Measurements from ENCODE around the gene B3GAT2. TPM values are rescaled to one million over a fixed set of nuclear protein-coding genes. Genes with fewer than 3 reads are reported as not detected.
"Not testable (repeated sequence)": the region's sequence is repeated elsewhere in the genome, so short reads cannot be mapped to it uniquely, and the experiment has no call there.

Gene B3GAT2
- total RNA-seq, 2 donors from 2014 or later = not detected

DNA sequence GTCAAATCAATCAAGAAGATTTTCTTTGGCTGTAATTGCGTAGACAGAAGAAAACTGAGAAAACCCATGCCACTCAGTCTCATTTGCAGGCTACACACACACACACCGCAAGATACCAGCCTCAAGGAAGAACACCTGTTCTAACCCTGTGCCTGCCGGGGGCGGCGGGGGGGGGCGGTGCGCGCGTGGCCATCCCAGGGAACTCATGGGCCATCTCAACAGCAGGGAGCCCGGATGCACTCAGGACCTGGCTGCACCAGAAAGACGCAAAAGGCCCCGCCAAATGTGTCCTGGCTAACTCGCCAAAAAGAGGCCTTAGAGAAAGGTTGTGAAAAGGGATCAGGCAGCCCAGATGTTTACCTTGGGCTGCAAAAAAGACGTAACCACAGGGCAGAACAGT lies 2.1 kb downstream of the B3GAT2 start:
- H3K9me3 ChIP-seq = no peaks in the 10 kb centered on the region
- TF ChIP-seq, protein P1, sequence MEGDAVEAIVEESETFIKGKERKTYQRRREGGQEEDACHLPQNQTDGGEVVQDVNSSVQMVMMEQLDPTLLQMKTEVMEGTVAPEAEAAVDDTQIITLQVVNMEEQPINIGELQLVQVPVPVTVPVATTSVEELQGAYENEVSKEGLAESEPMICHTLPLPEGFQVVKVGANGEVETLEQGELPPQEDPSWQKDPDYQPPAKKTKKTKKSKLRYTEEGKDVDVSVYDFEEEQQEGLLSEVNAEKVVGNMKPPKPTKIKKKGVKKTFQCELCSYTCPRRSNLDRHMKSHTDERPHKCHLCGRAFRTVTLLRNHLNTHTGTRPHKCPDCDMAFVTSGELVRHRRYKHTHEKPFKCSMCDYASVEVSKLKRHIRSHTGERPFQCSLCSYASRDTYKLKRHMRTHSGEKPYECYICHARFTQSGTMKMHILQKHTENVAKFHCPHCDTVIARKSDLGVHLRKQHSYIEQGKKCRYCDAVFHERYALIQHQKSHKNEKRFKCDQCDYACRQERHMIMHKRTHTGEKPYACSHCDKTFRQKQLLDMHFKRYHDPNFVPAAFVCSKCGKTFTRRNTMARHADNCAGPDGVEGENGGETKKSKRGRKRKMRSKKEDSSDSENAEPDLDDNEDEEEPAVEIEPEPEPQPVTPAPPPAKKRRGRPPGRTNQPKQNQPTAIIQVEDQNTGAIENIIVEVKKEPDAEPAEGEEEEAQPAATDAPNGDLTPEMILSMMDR (IDR thresholded peaks at IDR 0.05) = no peak
- TF ChIP-seq POLR2A (IDR thresholded peaks at IDR 0.05) = no peak
- ATAC-seq (no peak), DNase-seq (no peak)
- peaks cover 20% of the 10 kb centered on the region for H3K4me1 ChIP-seq
- no peaks in the 10 kb centered on the region for H3K27me3 ChIP-seq
- no peak overlapping the region for H3K4me3 ChIP-seq
- H3K36me3 ChIP-seq (replicated peaks in 1 of 2; ENCODE audit: insufficient read depth in 1 of 2, low read depth in 2 of 2) = no peaks in the 10 kb centered on the region
- intact Hi-C loops (cut with DNase I) = no loop called here
- 17 to 43% methylated on average over 10 to 14 of the region's 14 CpGs for WGBS, 2 donors
- H3K27ac ChIP-seq = no peak overlapping the region

DNA sequence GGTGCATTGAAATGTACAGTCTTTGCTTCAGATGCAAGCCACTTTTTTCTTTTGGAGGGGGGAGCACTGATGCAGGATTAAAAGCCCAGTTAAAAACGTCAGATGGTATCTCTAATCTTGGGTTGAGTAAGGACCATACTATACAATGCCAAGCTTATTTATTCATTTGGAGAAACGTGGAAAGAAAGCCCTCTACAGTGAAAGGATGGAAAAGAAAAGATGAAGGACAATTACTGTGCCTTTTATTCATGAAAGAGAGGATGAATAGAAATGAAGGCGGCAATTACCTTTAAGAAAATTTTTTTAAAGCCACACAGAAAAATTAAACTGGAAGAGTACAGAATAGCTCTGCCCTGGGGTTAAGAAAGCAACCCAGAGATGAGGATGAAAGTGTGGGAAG lies 2.7 kb downstream of the B3GAT2 start:
- 48 to 50% methylated on average over 3 of the region's 3 CpGs for WGBS, 2 donors
- no peaks in the 10 kb centered on the region for H3K36me3 ChIP-seq (replicated peaks in 1 of 2; ENCODE audit: insufficient read depth in 1 of 2, low read depth in 2 of 2)
- ATAC-seq (no peak), DNase-seq (no peak)
- no peak overlapping the region for H3K4me3 ChIP-seq
- TF ChIP-seq POLR2A (IDR thresholded peaks at IDR 0.05) = no peak
- TF ChIP-seq, protein P1 (IDR thresholded peaks at IDR 0.05) = no peak
- H3K9me3 ChIP-seq = no peaks in the 10 kb centered on the region
- intact Hi-C loops (cut with DNase I) = no loop called here
- H3K27ac ChIP-seq = no peak overlapping the region
- peaks cover 20% of the 10 kb centered on the region for H3K4me1 ChIP-seq
- H3K27me3 ChIP-seq = no peaks in the 10 kb centered on the region

DNA sequence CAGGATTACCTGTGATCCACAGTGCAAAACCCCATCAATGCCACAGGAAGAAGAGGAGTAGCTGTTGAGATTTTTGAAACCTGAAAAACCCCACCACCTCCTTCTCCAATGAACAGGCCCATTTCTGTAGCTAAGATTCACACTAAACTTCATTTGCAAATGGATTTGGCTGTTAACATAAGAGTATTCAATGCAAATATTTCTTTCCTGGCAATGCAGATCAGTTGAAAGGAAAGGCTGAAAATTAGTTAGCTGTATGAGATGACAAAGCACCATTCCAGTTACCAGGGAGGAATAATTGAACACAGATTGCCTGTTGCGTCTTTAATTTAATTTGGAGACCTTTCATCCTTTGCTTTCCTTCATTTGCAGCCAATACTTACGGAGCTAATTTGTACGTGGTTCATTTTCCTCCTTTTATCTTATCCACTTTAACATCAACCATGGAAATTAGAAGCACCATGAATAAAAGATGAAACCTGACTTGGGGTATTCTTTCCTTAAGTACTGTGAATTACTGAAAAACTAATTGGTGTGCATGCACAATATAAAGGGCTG lies 4.2 kb downstream of the B3GAT2 start:
- Histone ChIP-seq H3K9me3 (no peaks in the 10 kb centered on the region), H3K4me1 (peaks cover 20% of the 10 kb centered on the region), H3K4me3 (no peak overlapping the region), H3K27ac (no peak overlapping the region), H3K36me3 (replicated peaks in 1 of 2; ENCODE audit: insufficient read depth in 1 of 2, low read depth in 2 of 2) (no peaks in the 10 kb centered on the region), H3K27me3 (no peaks in the 10 kb centered on the region)
- no peak for DNase-seq
- 57 to 74% methylated on average over 3 of the region's 3 CpGs for WGBS, 2 donors
- intact Hi-C loops (cut with DNase I) = no loop called here
- no peak for ATAC-seq
- no peak for TF ChIP-seq POLR2A (IDR thresholded peaks at IDR 0.05)
- TF ChIP-seq, protein P1 (IDR thresholded peaks at IDR 0.05) = no peak

DNA sequence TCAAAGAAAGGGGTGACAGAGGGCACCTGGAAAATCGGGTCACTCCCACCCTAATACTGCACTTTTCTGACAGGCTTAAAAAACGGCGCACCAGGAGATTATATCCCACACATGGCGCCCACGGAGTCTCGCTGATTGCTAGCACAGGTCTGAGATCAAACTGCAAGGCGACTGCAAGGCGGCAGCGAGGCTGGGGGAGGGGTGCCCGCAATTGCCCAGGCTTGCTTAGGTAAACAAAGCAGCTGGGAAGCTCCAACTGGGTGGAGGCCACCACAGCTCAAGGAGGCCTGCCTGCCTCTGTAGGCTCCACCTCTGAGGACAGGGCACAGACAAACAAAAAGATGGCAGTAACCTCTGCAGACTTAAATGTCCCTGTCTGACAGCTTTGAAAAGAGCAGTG lies 12.5 kb downstream of the B3GAT2 start:
- H3K4me3 ChIP-seq; H3K36me3 ChIP-seq (replicated peaks in 1 of 2; ENCODE audit: insufficient read depth in 1 of 2, low read depth in 2 of 2); H3K27ac ChIP-seq; H3K4me1 ChIP-seq; ATAC-seq; H3K9me3 ChIP-seq; H3K27me3 ChIP-seq; DNase-seq; intact Hi-C loops (cut with DNase I): not testable (repeated sequence)
- 86 to 91% methylated on average over 5 to 7 of the region's 10 CpGs for WGBS, 2 donors

DNA sequence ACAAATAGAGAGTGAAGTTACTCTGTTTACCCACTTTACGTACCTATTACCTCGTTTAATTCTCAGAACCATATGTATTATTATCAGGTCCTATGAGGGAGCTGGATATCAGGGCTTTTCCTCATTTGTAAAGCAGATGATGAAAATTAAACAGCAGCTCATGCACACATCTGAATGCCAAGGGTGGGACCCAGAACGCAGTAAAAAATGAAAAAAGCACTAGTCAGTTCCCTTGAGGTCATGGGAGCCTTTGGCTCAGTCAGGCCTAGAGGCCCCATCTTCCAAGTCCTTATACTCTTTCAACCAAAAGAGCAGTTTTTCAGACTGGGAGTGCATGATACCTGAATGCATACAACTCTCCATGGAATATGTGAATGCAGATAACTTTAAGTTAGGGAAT lies 23.0 kb downstream of the B3GAT2 start:
- TF ChIP-seq, protein P1 (IDR thresholded peaks at IDR 0.05) = no peak
- no peak for TF ChIP-seq POLR2A (IDR thresholded peaks at IDR 0.05)
- intact Hi-C loops (cut with DNase I) = no loop called here
- H3K27ac ChIP-seq = no peak overlapping the region
- no peak overlapping the region for H3K4me3 ChIP-seq
- H3K27me3 ChIP-seq = no peaks in the 10 kb centered on the region
- H3K4me1 ChIP-seq = no peaks in the 10 kb centered on the region
- no peaks in the 10 kb centered on the region for H3K36me3 ChIP-seq (replicated peaks in 1 of 2; ENCODE audit: insufficient read depth in 1 of 2, low read depth in 2 of 2)
- WGBS, 2 donors = 60 to 84% methylated on average over 3 of the region's 3 CpGs
- no peaks in the 10 kb centered on the region for H3K9me3 ChIP-seq
- no peak for DNase-seq
- no peak for ATAC-seq
